Panc1 (cell line): Measurements from ENCODE around the gene GPC6. TPM values are rescaled to one million over a fixed set of nuclear protein-coding genes. Genes with fewer than 3 reads are reported as not detected.
"Not testable (repeated sequence)": the region's sequence is repeated elsewhere in the genome, so short reads cannot be mapped to it uniquely, and the experiment has no call there.

ENCODE experiments used
- ATAC-seq: fragments of 200-7000 bp; cut with Tn5 transposase; 2 replicates; pipeline ENCODE4 v1.9.1; 2020; ENCODE audit warnings: mild to moderate bottlenecking, moderate library complexity
- BruUV-seq: library from RNA; stranded (reverse); fragments of 400-500 nt; replicated peaks from 2 replicates; lab custom pipeline; 2021; lab: Mats Ljungman, UMichigan
- CTCF ChIA-PET: fragments of 300-600 bp; sonication (Branson Sonifier 250); formaldehyde crosslinking; loops from one replicate; lab custom pipeline; 2022; ENCODE audit warnings: antibody characterized with exemption; lab: Charles Lee
- POLR2A ChIA-PET: fragments of 300-600 bp; sonication (Branson Sonifier 250); formaldehyde crosslinking; loops from one replicate; lab custom pipeline; 2022; ENCODE audit warnings: antibody characterized with exemption; lab: Charles Lee
- DNase-seq: peaks from one replicate; pipeline ENCODE4 v3.0.0-alpha.2; 2010; ENCODE audit warnings: low read depth, low spot score
- H3K27ac ChIP-seq: 2 replicates; pipeline ENCODE4 v1.5.1; 2011; ENCODE audit warnings: mild to moderate bottlenecking, low read length, inconsistent platforms
- H3K27me3 ChIP-seq: fragments of 200-500 bp; sonication (Bioruptor generic); 2 replicates; pipeline ENCODE4 v1.6.0; 2014; ENCODE audit warnings: low read length, inconsistent platforms; ENCODE audit not compliant: control insufficient read depth, insufficient read depth
- H3K36me3 ChIP-seq: fragments of 200-500 bp; sonication (Bioruptor generic); 2 replicates; pipeline ENCODE4 v1.5.1; 2014; ENCODE audit warnings: inconsistent platforms, mild to moderate bottlenecking, low read length, moderate library complexity; ENCODE audit not compliant: control insufficient read depth, insufficient read depth
- H3K4me1 ChIP-seq: 2 replicates; pipeline ENCODE4 v1.5.1; 2011; ENCODE audit warnings: inconsistent platforms, mild to moderate bottlenecking, low read length, moderate library complexity; ENCODE audit not compliant: control insufficient read depth, insufficient read depth
- H3K4me3 ChIP-seq, 2 experiments: 2 replicates each; pipeline ENCODE4 v1.5.1; 2011 to 2012; ENCODE audit warnings: low read depth in 2 of 2, low read length in 2 of 2, mild to moderate bottlenecking in 2 of 2, inconsistent platforms in 1 of 2, moderate library complexity in 1 of 2
- H3K9me3 ChIP-seq: fragments of 200-500 bp; sonication (Bioruptor generic); 2 replicates; pipeline ENCODE4 v1.5.1; 2014; ENCODE audit warnings: low read depth, mild to moderate bottlenecking, inconsistent platforms, low read length, moderate library complexity; ENCODE audit not compliant: control insufficient read depth, insufficient read depth
- POLR2AphosphoS5 ChIP-seq: IDR thresholded peaks from 2 replicates; pipeline ENCODE4 v1.6.1; 2012; ENCODE audit warnings: mild to moderate bottlenecking, low read depth, low read length, moderate library complexity
- SIN3A ChIP-seq: IDR thresholded peaks from 2 replicates; pipeline ENCODE4 v1.6.1; 2012; ENCODE audit warnings: low read depth, mild to moderate bottlenecking, low read length, moderate library complexity, borderline replicate concordance; ENCODE audit not compliant: insufficient read depth
- TCF7L2 ChIP-seq: IDR thresholded peaks from 2 replicates; pipeline ENCODE4 v1.6.1; 2011; ENCODE audit warnings: mild to moderate bottlenecking, low read depth, low read length, inconsistent platforms
- in situ Hi-C: cut with HindIII; loops from 2 replicates; pipeline ENCODE4 v1.10.0; 2016; ENCODE audit warnings: low sequenced_read_pairs, low pct_unique_long_range_greater_than_20kb
- intact Hi-C: fragments of 100-400 bp; cut with micrococcal nuclease; formaldehyde crosslinking; loops from one replicate; pipeline ENCODE4 v1.10.0; 2022; ENCODE audit not compliant: unreplicated experiment
- total RNA-seq: library from RNA; stranded (reverse); gene quantifications from one replicate; pipeline ENCODE4 v1.2.1, GENCODE V29; 2021; ENCODE audit not compliant: unreplicated experiment
- TF ChIP-seq, protein P1 (sequence below), 2 experiments: IDR thresholded peaks; 2 replicates each; pipeline ENCODE4 v1.6.1; 2011 to 2012; ENCODE audit warnings: low read depth in 2 of 2, control low read depth in 1 of 2, low read length in 1 of 2, mild to moderate bottlenecking in 1 of 2, moderate library complexity in 1 of 2; ENCODE audit not compliant: insufficient read depth in 1 of 2
- TF ChIP-seq, protein P2 (sequence below): fragments of 450-650 bp; IDR thresholded peaks from 2 replicates; pipeline ENCODE4 v1.5.1; 2017; ENCODE audit warnings: mild to moderate bottlenecking

The GPC6 gene
- total RNA-seq, 1 experiment from 2014 or later = 4.8 TPM

GRCh38 chr13:94343687-94344086 is 1117.1 kb downstream of the GPC6 start:
- H3K36me3 ChIP-seq, CTCF ChIA-PET, H3K27me3 ChIP-seq, H3K4me1 ChIP-seq, H3K4me3 ChIP-seq, H3K9me3 ChIP-seq, in situ Hi-C loops, BruUV-seq, ATAC-seq, DNase-seq, intact Hi-C loops, H3K27ac ChIP-seq, POLR2A ChIA-PET: not testable (repeated sequence)

DNA sequence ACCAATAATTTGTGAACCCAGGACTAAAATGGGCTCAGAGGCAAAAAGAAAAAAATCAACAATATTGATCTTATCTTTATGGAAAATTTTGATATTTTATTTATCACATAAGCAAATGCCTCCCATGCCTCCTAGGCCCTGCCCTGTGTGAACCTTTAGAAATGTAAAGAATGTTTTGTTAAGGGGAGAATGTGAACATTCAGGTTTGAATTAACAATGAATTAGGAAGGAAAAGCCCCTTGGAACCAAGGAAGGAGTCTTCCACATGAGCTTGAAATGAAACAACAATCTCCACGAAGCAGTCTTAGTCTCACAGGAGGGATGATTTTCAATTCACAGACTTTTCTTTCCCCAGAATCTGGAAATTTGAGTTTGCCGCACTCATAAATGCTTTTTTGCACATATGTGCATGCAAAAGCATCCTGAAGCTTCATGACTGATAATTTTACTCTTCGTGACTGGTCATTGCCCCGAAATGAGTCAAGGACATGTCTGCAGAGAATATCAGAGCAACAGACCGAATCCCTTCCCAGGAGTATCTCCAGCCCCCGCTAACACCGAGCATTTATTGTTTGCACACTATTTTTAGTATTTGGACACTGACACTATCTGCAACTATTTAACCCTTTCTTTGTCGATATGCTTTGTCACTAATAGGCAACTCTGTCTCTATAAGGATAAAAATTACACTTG is 1117.7 kb downstream of the GPC6 start:
- H3K36me3 ChIP-seq = no peaks in the 10 kb centered on the region
- H3K9me3 ChIP-seq = no peaks in the 10 kb centered on the region
- no peak overlapping the region for H3K27ac ChIP-seq
- no peaks in the 10 kb centered on the region for H3K27me3 ChIP-seq
- H3K4me1 ChIP-seq = no peaks in the 10 kb centered on the region
- TF ChIP-seq TCF7L2 = no peak
- TF ChIP-seq, protein P1, sequence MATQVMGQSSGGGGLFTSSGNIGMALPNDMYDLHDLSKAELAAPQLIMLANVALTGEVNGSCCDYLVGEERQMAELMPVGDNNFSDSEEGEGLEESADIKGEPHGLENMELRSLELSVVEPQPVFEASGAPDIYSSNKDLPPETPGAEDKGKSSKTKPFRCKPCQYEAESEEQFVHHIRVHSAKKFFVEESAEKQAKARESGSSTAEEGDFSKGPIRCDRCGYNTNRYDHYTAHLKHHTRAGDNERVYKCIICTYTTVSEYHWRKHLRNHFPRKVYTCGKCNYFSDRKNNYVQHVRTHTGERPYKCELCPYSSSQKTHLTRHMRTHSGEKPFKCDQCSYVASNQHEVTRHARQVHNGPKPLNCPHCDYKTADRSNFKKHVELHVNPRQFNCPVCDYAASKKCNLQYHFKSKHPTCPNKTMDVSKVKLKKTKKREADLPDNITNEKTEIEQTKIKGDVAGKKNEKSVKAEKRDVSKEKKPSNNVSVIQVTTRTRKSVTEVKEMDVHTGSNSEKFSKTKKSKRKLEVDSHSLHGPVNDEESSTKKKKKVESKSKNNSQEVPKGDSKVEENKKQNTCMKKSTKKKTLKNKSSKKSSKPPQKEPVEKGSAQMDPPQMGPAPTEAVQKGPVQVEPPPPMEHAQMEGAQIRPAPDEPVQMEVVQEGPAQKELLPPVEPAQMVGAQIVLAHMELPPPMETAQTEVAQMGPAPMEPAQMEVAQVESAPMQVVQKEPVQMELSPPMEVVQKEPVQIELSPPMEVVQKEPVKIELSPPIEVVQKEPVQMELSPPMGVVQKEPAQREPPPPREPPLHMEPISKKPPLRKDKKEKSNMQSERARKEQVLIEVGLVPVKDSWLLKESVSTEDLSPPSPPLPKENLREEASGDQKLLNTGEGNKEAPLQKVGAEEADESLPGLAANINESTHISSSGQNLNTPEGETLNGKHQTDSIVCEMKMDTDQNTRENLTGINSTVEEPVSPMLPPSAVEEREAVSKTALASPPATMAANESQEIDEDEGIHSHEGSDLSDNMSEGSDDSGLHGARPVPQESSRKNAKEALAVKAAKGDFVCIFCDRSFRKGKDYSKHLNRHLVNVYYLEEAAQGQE (IDR thresholded peaks at IDR 0.05; ENCODE audit: insufficient read depth in 1 of 2, low read depth in 2 of 2, low read length in 1 of 2) = no peak
- TF ChIP-seq POLR2AphosphoS5 = no peak
- TF ChIP-seq, protein P2, sequence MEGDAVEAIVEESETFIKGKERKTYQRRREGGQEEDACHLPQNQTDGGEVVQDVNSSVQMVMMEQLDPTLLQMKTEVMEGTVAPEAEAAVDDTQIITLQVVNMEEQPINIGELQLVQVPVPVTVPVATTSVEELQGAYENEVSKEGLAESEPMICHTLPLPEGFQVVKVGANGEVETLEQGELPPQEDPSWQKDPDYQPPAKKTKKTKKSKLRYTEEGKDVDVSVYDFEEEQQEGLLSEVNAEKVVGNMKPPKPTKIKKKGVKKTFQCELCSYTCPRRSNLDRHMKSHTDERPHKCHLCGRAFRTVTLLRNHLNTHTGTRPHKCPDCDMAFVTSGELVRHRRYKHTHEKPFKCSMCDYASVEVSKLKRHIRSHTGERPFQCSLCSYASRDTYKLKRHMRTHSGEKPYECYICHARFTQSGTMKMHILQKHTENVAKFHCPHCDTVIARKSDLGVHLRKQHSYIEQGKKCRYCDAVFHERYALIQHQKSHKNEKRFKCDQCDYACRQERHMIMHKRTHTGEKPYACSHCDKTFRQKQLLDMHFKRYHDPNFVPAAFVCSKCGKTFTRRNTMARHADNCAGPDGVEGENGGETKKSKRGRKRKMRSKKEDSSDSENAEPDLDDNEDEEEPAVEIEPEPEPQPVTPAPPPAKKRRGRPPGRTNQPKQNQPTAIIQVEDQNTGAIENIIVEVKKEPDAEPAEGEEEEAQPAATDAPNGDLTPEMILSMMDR = no peak
- H3K4me3 ChIP-seq = no peak overlapping the region
- ChIA-PET CTCF (no interaction called here), POLR2A (no interaction called here)
- DNase-seq = no peak
- BruUV-seq = no TSS peak
- in situ Hi-C loops = no loop called here
- ATAC-seq = no peak
- intact Hi-C loops = no loop called here

- no peak overlapping the region for H3K27ac ChIP-seq
- DNase-seq (no peak), ATAC-seq (no peak)
- CTCF ChIA-PET = no interaction called here
- POLR2A ChIA-PET = no interaction called here
- intact Hi-C loops (no loop called here), in situ Hi-C loops (no loop called here)
- TF ChIP-seq, protein P2 = 0 out of 2 replicates have a peak, but pooled peaks have one; percentile 11
- no peak for TF ChIP-seq TCF7L2
- TF ChIP-seq SIN3A = no peak
- H3K4me3 ChIP-seq = no peak overlapping the region
- no peaks in the 10 kb centered on the region for H3K4me1 ChIP-seq
- no TSS peak for BruUV-seq
- no peaks in the 10 kb centered on the region for H3K36me3 ChIP-seq
- no peaks in the 10 kb centered on the region for H3K9me3 ChIP-seq
- no peaks in the 10 kb centered on the region for H3K27me3 ChIP-seq
Measured at GRCh38 chr13:94345374-94346195, 1119.0 kb downstream of the GPC6 start.
